Karpas-422 (cell line): ENCODE data around the gene STX8. TPM values are rescaled to one million over a fixed set of nuclear protein-coding genes. Genes with fewer than 3 reads are reported as not detected.
A peak's percentile ranks its signal among the peaks of the same experiment; 100 is the strongest.

ENCODE experiments used
- DNase-seq: peaks from one replicate; pipeline ENCODE4 v3.0.0-alpha.2; 2015
- H2AFZ ChIP-seq: fragments of 200-600 bp; sonication (generic); 2 replicates; pipeline ENCODE4 v1.6.1; 2014; ENCODE audit warnings: antibody characterized with exemption, low read length, mixed read lengths
- H3K27ac ChIP-seq: fragments of 200-600 bp; sonication (generic); 2 replicates; pipeline ENCODE4 v1.5.1; 2014; ENCODE audit warnings: mild to moderate bottlenecking, low read length, moderate library complexity
- H3K27me3 ChIP-seq: fragments of 200-600 bp; sonication (generic); 2 replicates; pipeline ENCODE4 v1.6.1; 2014; ENCODE audit warnings: low read length, mixed read lengths
- H3K36me3 ChIP-seq: fragments of 200-600 bp; sonication (generic); 2 replicates; pipeline ENCODE4 v1.6.1; 2014; ENCODE audit warnings: low read length, mixed read lengths; ENCODE audit not compliant: insufficient read depth
- H3K4me1 ChIP-seq: fragments of 200-600 bp; sonication (generic); 2 replicates; pipeline ENCODE4 v1.6.1; 2014; ENCODE audit warnings: mild to moderate bottlenecking, low read length, mixed read lengths
- H3K4me2 ChIP-seq: fragments of 200-600 bp; sonication (generic); 2 replicates; pipeline ENCODE4 v1.6.1; 2014; ENCODE audit warnings: low read length, low read depth, mild to moderate bottlenecking; ENCODE audit not compliant: poor library complexity, severe bottlenecking
- H3K4me3 ChIP-seq: fragments of 200-600 bp; sonication (generic); 2 replicates; pipeline ENCODE4 v1.5.1; 2014; ENCODE audit warnings: mild to moderate bottlenecking, antibody characterized with exemption, low read length, mixed read lengths
- H3K79me2 ChIP-seq: fragments of 200-600 bp; sonication (generic); 2 replicates; pipeline ENCODE4 v1.6.1; 2014; ENCODE audit warnings: mild to moderate bottlenecking, low read length, mixed read lengths
- H3K9ac ChIP-seq: fragments of 200-600 bp; sonication (generic); 2 replicates; pipeline ENCODE4 v1.6.0; 2014; ENCODE audit warnings: low read length
- H3K9me2 ChIP-seq: fragments of 200-600 bp; sonication (generic), shearing (Covaris generic); replicated peaks from 2 replicates; pipeline ENCODE4 v1.6.0; 2014; ENCODE audit warnings: mild to moderate bottlenecking, low read length, moderate library complexity; ENCODE audit not compliant: insufficient read depth
- H3K9me3 ChIP-seq: fragments of 300-700, 200-600 bp; sonication (generic); 2 replicates; pipeline ENCODE4 v1.6.1; 2014; ENCODE audit warnings: low read length, mixed read lengths
- H4K20me1 ChIP-seq: fragments of 200-600 bp; sonication (generic); 2 replicates; pipeline ENCODE4 v1.6.1; 2014; ENCODE audit warnings: mild to moderate bottlenecking, antibody characterized with exemption, low read length, low read depth; ENCODE audit not compliant: insufficient read depth
- total RNA-seq: library from RNA; depleted of rRNA; stranded (reverse); fragments of >200 nt; shearing (Covaris generic); gene quantifications from 2 replicates; pipeline ENCODE4 v1.2.3, GENCODE V29; 2014; ENCODE audit warnings: low replicate concordance

STX8 gene
- total RNA-seq, 1 experiment from 2014 or later: 40.0 TPM

- H2AFZ ChIP-seq: no peak overlapping the region
- no peaks in the 10 kb centered on the region for H3K79me2 ChIP-seq
- no peak overlapping the region for H3K4me2 ChIP-seq
- H3K9me3 ChIP-seq: no peaks in the 10 kb centered on the region
- peaks cover 9% of the 10 kb centered on the region for H3K4me1 ChIP-seq
- no peaks in the 10 kb centered on the region for H3K36me3 ChIP-seq
- H4K20me1 ChIP-seq: no peaks in the 10 kb centered on the region
- no peaks in the 10 kb centered on the region for H3K27me3 ChIP-seq
- no peak overlapping the region for H3K4me3 ChIP-seq
- DNase-seq: no peak
- no peak overlapping the region for H3K27ac ChIP-seq
- H3K9ac ChIP-seq: no peak overlapping the region
- H3K9me2 ChIP-seq: no peaks in the 10 kb centered on the region
These were observed 275.9 kb downstream of the STX8 start for GRCh38 chr17:9299695-9300094.

- Histone ChIP-seq H3K36me3 (no peaks in the 10 kb centered on the region), H3K27me3 (no peaks in the 10 kb centered on the region), H3K9me3 (no peaks in the 10 kb centered on the region), H3K4me3 (no peak overlapping the region), H3K9ac (no peak overlapping the region), H4K20me1 (no peaks in the 10 kb centered on the region), H3K79me2 (no peaks in the 10 kb centered on the region), H3K4me1 (peaks cover 9% of the 10 kb centered on the region), H3K4me2 (no peak overlapping the region), H3K9me2 (no peaks in the 10 kb centered on the region), H2AFZ (no peak overlapping the region), H3K27ac (no peak overlapping the region)
- no peak for DNase-seq
These were observed 276.8 kb downstream of the STX8 start for GRCh38 chr17:9298776-9299295.

- Histone ChIP-seq H3K27me3 (no peaks in the 10 kb centered on the region), H3K79me2 (no peaks in the 10 kb centered on the region), H3K9me2 (no peaks in the 10 kb centered on the region), H3K4me1 (peaks cover 9% of the 10 kb centered on the region), H2AFZ (no peak overlapping the region), H3K4me3 (no peak overlapping the region), H3K36me3 (no peaks in the 10 kb centered on the region), H3K9me3 (no peaks in the 10 kb centered on the region), H4K20me1 (no peaks in the 10 kb centered on the region), H3K4me2 (no peak overlapping the region), H3K9ac (no peak overlapping the region), H3K27ac (no peak overlapping the region)
- DNase-seq: no peak
These were observed 277.5 kb downstream of the STX8 start for GRCh38 chr17:9298135-9298534.

- Histone ChIP-seq H3K4me1 (peaks cover 5% of the 10 kb centered on the region), H2AFZ (no peak overlapping the region), H3K36me3 (no peaks in the 10 kb centered on the region), H3K9ac (no peak overlapping the region), H3K27me3 (no peaks in the 10 kb centered on the region), H3K9me2 (no peaks in the 10 kb centered on the region), H3K4me2 (no peak overlapping the region), H3K27ac (no peak overlapping the region), H3K79me2 (no peaks in the 10 kb centered on the region), H3K9me3 (no peaks in the 10 kb centered on the region), H4K20me1 (0 out of 2 replicates have a peak, but pooled peaks cover 3% of the 10 kb centered on the region), H3K4me3 (no peak overlapping the region)
- peak; percentile 56 for DNase-seq
These were observed 280.9 kb downstream of the STX8 start for GRCh38 chr17:9294661-9295210.

- no peak overlapping the region for H3K4me3 ChIP-seq
- DNase-seq: no peak
These were observed 283.1 kb downstream of the STX8 start for GRCh38 chr17:9292561-9292941.

GRCh38 chr17:9291912-9292560 lies 283.6 kb downstream of the STX8 start:
- Histone ChIP-seq H3K36me3 (no peaks in the 10 kb centered on the region), H3K4me3 (no peak overlapping the region), H3K4me2 (no peak overlapping the region), H3K27me3 (no peaks in the 10 kb centered on the region), H3K27ac (no peak overlapping the region), H3K4me1 (peaks cover 5% of the 10 kb centered on the region), H4K20me1 (peaks cover 3% of the 10 kb centered on the region; the same call in 1 of the 2 replicates), H3K9me3 (no peaks in the 10 kb centered on the region), H3K9me2 (no peaks in the 10 kb centered on the region), H3K9ac (no peak overlapping the region), H3K79me2 (no peaks in the 10 kb centered on the region), H2AFZ (no peak overlapping the region)
- peak; percentile 60 for DNase-seq

More at GRCh38 chr17:9292561-9292941, 283.1 kb downstream of the STX8 start:
- peaks cover 3% of the 10 kb centered on the region; the same call in 1 of the 2 replicates for H4K20me1 ChIP-seq
- no peaks in the 10 kb centered on the region for H3K9me3 ChIP-seq
- H3K27ac ChIP-seq: no peak overlapping the region
- H3K9ac ChIP-seq: no peak overlapping the region
- H3K9me2 ChIP-seq: no peaks in the 10 kb centered on the region
- no peaks in the 10 kb centered on the region for H3K79me2 ChIP-seq
- peaks cover 5% of the 10 kb centered on the region for H3K4me1 ChIP-seq
- no peaks in the 10 kb centered on the region for H3K27me3 ChIP-seq
- H3K36me3 ChIP-seq: no peaks in the 10 kb centered on the region
- no peak overlapping the region for H3K4me2 ChIP-seq
- no peak overlapping the region for H2AFZ ChIP-seq

- H3K27ac ChIP-seq: no peak overlapping the region
- no peaks in the 10 kb centered on the region for H3K79me2 ChIP-seq
- DNase-seq: no peak
- no peak overlapping the region for H3K9ac ChIP-seq
- no peaks in the 10 kb centered on the region for H3K36me3 ChIP-seq
- no peak overlapping the region for H2AFZ ChIP-seq
- H3K4me1 ChIP-seq: peaks cover 5% of the 10 kb centered on the region
- no peaks in the 10 kb centered on the region for H3K9me3 ChIP-seq
- no peak overlapping the region for H3K4me3 ChIP-seq
- H4K20me1 ChIP-seq: peaks cover 3% of the 10 kb centered on the region; the same call in 1 of the 2 replicates
- no peak overlapping the region for H3K4me2 ChIP-seq
- no peaks in the 10 kb centered on the region for H3K27me3 ChIP-seq
- H3K9me2 ChIP-seq: no peaks in the 10 kb centered on the region
These were observed 285.4 kb downstream of the STX8 start for GRCh38 chr17:9290226-9290613.

- no peak overlapping the region for H3K27ac ChIP-seq
- no peak overlapping the region for H2AFZ ChIP-seq
- no peaks in the 10 kb centered on the region for H3K4me1 ChIP-seq
- no peak overlapping the region for H3K9ac ChIP-seq
- no peak for DNase-seq
- no peaks in the 10 kb centered on the region for H3K9me2 ChIP-seq
- peaks cover under 1% of the 10 kb centered on the region; the same call in 1 of the 2 replicates for H4K20me1 ChIP-seq
- no peaks in the 10 kb centered on the region for H3K27me3 ChIP-seq
- no peak overlapping the region for H3K4me2 ChIP-seq
- no peak overlapping the region for H3K4me3 ChIP-seq
- H3K9me3 ChIP-seq: no peaks in the 10 kb centered on the region
- no peaks in the 10 kb centered on the region for H3K79me2 ChIP-seq
- no peaks in the 10 kb centered on the region for H3K36me3 ChIP-seq
These were observed 288.3 kb downstream of the STX8 start for GRCh38 chr17:9287306-9287705.
